Islet precursor cell (in vitro differentiated cells): Measurements from ENCODE around the gene TOR4A.
A peak's percentile ranks its signal among the peaks of the same experiment; 100 is the strongest.

Experiments
- DNase-seq: peaks from one replicate; pipeline ENCODE4 v3.0.0-alpha.2; 2018

TOR4A gene

DNA sequence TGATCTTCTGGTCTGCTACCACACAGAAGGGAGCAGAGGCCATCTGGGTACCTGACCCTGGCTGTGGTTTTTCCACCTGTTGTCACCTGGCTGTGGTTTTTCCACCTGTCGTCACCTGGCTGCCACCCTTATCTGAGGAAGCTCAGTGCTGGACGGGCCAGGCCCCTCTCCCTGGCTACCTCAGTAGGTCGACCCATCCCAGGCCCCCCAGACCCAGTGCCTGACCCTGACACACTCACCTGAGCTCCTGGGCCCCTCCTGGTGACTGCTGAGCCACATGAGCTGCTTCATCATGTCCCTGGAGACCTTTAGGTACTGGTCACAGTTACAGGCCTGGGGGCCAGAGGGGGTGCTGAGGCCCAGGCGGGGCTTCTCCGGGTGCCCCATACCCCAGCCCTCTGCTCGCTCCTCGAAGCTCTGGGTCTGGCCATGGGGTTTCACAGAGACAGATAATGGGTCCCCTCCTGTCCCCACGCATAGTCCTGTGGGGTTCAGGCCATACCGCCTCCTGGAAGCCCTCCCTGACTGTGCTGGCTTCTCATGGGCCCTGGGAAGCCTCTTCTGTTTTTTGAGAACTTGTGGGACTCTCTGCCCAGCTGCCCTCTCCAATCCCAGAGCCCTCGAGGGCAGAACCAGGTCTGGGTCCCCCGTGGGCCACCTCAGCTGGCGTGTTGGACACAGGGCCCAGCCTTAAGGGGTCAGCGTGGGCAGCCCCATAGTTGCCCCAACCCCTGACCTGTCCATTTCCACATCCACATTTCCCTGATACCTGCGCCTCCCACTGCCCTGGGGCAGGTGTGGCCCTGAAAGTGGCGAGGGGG, 32.1 kb downstream of the TOR4A start:
- DNase-seq = no peak

DNA sequence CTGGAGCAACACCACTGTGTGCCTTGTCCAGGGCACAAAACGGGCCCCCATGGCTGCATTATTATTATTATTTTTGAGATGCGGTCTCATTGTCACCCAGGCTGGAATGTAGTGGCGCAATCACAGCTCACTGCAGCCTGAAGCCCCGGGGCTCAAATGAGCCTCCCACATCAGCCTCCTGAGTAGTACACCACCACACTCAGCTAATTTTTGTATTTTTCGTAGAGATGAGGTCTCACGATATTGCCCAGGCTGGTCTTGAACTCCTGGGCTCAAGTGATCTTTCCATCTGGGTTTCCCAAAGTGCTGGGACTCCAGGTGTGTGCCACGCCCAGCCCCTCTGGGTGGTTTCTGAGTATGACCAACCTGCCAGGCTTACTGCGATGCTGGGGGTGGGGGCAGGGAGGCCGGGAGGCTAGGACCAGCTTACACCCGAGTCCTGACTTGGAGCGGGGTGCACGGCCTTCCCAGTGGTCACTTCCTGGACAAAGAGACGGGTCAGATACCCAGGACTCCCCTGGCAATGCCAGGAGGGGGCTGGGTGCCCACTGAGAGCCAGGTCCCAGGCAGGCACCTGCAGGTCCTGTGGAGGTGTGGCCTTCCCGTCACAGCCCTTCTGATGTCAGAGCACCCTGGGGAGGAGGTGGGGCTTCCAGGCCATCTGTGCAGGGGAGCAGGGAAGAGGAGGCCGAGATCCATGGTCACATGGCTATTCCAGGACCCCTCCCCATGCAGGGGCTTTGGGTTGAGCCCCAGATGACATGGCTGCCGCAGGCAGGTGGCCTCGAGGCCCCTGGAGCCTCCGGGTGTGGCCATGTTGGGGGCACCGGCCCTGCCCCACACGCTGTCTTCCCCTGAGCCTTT, 32.9 kb downstream of the TOR4A start:
- peak; percentile 53 for DNase-seq

DNA sequence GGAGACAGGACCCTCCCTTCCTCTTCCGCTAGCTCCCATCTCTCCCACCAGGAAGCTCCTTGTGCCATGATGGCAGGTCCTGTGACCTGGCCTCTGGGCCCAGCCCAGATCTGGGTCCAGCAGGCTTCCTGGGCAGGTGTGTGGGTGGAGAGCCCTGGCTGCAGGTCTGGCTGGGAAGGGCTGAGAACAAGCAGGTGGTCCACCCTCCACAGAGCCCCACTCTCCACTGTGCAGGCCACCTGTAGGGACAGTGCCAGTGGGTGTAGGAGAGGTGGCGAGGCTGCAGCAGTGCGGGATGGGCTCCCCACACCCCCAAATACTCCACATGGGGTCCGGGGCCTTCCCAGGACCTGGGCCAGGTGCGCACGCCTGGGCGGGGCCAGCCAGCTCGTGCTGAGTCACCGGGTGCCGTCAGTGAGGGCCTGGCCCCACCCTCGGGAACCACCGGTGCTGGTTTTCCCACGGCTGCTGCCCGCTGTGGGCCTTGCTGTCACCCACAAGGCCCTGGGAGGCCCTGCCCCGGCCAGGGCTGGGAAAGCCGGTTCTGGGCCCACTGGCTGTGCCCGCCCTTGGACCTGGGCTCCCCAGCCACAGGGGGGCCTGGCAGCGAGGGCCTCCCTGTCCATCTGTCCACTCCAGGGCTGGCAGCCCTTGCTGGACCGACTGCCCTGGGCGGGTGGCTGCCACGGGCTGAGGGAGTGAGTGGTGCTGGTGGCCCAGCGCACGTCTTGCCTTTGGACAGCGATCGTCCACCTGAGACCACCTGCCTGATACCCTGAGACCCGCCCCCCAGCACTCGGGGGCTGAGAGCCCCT, 33.9 kb downstream of the TOR4A start:
- peak; percentile 74 for DNase-seq

DNA sequence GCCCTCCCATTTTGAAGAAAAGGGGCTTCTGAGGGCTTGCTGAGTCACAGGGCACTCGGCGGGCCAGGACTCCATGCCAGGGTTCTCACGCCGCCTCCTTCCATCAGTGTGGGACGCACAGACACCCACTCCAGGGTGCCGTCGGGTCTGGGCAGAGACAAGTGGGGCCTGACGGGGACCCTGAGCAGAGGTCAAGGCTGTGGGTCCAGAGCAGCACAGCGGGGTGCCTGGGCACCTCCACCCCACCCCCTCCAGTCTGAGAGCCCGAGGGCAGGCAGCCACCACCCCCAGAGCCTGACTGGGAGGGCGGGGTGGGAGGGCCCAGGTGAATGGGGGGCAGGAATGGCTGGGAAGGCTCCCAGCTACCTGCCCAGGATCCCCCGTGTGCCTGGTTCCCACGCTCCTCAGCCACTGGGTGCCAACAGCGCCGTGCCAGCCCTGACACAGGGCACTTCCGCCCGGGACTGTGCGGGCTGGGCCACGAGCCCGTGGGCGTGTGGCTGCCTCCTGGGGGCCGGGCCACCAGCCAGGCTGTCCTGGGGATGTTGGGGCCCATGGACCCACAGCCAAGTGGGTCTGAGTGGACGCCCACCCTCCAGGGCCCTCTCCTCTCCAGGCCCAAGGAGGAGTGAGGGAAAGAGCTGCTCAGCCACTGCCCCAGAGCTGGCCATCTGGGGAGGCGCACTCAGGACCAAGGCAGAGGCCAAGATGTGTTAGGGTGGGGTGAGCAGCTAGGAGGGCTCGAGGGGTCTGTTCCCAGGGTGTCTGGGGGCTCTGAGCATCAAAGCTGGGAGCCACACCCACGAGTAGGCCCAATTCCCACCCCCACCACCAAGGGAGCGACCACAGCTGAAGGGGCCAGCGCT, 34.7 kb downstream of the TOR4A start:
- no peak for DNase-seq

DNA sequence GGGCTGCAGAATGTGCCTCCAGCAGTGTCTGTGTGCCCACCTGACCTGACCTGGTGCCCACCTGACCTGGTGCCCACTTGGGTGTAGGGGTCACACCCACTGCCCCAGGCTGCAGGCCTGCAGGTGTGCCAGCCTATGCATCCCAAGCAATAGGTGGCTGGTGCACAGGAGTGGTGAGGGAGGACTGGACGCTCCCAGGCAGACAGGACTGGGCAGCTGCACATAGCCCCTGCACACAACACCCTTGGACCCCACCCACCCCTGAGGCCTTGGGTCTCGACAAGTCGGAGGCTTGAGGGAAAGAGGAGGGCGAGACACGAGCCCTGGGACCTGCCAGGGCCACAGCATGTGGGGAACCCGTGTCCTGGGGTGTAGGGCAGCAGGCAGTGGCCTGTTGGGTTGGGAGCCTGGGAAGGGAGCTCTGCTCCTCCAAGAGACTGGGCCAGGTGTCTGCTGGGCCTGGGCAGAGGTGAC, 35.4 kb downstream of the TOR4A start:
- peak; percentile 49 for DNase-seq

DNA sequence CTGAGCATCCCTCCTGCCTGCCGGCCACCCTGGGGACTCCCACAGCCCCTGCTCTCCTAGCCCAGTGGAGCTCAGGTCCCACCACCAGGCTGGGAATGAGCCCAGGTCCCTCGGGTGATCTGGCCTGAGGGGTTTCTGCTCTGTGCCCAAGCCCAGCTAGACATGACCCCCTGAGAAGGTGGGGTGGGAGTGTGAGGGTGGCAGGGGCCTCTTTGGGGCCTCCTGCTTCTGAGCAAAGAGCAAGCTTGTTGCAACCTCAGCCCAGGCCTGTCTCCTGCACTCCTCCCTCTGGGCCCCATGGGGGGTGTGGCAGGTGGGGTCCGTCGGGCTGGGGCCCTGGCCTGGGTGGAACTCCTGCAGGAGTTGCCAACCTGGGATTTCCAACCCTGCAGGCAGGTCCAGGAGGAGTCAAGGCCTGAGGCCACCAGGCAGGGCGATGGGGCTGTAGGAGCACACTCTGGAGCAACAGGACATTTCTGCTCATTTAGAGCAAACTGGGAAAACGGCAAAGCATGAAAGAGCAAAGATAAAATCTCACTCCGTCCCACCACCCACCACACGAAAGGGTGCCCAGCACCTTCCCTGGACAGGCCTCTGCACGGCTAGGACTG, 35.9 kb downstream of the TOR4A start:
- peak; percentile 53 for DNase-seq

DNA sequence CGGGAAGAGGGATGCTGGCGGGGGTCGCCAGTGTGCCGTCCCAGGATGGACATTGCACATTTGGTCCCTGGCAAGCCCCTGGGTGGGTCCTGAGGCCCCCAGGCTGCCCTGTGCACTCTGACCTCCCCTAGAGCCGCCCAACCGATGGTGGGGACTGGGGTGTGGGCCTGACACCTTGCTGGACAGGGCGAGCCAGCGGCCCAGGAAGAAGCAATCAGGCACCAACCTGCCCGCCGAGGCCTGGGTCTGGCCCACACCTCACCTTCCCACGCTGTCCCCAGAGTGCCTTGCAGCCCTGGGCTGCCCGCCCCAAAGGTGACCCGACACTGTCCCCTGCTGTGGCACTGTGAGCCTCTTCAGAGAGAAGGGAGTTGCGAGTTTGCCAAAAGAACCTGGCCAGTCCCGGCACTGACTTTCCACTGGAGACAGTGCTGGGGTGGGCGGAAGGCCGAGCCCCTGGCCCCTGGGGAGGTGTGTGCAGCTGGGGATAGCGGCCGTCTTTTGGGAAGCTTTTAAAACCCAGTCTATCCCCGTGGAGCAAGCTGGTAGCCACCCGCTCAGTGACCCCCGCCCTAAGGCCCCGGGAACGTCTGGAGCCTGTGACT, 36.5 kb downstream of the TOR4A start:
- DNase-seq = peak; percentile 58

DNA sequence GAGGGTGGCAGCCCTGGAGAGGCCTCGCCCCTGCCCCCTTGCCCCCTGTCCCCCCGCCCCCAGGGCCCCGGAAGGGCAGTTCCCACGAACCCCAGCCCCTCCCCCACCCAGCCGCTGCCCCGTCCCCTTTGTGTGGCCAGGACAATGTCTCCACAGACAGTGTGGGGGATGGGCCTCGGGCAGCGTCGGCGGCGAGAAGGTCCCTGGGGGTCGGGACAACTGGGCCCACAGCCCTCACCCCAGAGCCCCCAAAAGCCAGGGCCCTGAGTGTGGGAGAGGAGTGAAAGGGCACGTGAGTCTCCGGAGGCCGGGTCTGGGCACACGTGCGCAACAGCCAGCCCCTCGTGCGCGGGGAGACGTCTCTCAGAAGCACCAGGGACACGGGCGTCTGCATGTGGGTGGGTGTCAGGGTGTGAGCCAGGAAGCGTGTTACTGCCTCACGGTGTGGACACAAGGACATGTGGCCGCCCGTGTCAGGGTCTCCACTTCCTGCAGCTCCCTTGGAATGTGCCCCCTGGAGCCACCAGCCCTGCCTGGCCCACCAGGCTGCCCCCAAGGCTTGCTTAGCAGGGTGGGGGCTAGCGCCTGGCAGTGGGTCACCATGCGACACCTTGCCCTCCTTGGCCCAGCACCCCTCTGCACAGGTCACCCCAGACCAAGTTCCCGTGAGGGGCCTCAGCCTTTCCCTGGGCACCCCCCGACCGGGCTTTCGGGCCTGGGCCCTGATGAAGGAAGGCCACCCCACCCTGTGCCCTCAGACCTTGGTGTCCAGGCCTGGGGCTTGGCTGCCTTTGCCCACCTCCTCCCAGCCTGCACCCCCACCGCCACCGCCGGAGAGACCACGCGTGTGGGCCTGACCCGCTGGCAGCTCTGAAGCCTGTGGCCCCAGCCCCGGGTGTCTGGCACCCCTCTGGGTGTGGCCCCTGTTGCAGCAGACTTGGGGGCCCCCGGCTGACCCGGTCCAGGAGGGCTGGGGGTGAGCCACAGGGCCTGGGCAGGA, 37.3 kb downstream of the TOR4A start:
- DNase-seq = peak; percentile 52

DNA sequence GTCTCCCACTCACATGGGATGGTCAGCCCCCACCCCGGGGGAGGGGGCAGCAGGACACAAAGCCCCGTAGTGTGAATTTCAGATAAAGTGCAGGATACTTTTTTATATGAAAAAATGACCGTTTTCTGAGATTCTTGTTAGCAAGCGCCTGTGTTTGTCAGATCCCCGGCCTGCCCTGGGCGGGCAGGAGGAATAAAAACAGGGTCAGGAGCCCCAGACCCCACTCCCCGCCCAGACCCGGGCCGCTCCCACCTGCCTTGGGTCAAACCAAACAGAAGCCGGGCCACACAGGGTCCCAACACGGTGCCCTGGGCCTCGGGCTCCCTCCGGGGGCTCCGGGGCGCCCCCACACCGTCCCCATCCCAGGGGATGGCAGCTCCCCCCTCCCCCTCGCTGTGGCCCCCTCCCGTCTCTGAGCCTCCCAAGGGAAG, 38.1 kb downstream of the TOR4A start:
- no peak for DNase-seq

DNA sequence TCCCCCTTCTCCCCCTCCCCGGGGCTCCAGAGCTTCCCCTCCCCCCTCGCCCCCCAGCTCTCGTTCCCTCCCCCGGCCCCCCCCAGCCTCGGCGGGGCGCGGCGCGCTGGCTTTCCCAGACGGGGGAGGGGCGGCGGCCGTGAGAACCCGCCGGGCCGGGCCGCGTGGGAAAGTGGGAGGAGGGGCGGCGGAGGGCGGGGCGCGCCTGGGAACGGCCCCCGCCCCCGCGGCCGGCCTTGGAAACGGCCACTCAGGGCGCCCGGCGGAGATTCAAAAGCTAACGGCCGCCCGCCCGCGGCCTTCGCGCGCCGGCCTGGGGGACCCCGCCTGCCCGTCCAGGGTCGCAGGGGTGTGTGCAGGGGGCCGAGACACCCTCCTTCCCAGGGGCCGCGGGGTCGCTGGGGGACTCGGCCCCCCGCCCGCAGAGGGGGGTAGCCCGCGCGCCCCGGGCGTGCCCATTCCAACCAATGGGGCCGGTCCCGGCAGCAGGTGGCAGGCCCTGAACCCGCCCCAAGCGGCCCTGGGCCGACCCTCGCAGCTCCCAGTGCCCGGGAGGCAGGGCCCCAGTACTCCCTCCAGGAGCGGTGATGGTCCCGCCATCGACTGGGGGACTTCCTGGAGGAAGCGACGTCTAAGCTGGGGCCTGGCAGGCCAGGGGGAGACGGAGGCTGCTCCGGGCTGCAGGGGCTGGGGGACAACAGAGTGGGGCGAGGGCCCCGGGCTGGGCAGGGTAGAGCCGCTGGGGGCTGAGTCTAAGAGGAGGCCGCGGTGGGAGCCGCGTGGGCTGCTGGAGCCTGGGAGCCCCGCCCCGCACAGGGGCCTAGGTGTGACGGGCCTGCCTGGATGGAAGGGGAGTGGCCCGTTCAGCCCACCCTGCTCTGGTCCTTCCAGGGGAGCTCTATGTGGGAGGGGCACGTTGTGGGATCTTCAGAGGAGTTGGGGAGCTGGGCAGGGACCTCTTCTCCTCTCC, 38.8 kb downstream of the TOR4A start:
- peak; percentile 77 for DNase-seq

DNA sequence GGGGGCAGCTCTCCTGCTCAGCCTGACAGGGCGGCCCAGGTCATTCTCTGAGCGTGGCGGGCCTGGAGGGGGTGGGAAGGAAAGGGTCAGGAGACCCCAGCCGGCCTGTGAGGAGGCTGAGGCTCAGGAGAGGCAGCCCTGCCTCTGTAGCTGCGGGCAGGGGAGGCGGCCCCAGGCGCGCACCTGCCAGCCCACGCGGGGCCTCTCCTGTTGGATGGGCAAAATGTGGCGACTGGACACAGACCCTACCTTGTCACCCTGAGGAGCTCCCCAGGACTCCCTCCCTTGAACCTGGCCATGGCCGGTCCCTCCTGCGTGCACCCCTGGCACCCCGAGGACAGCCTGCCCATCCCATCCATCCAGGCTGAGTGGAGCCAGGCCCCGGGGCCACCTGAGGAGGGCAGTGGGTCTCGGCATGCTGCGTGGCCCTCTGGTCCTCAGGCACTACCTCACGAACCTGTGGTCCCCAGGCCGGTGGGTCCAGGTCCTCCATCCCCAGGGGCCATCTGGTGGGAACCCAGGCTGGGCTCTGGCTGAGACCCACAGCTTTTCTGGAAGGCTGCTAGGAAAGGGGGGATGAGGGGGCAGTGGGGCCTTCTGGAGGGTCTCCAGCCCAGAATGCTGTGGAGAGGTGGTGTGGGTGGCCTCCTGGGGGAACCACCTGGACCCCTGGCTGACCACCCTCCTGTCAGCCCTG, 39.6 kb downstream of the TOR4A start:
- no peak for DNase-seq

DNA sequence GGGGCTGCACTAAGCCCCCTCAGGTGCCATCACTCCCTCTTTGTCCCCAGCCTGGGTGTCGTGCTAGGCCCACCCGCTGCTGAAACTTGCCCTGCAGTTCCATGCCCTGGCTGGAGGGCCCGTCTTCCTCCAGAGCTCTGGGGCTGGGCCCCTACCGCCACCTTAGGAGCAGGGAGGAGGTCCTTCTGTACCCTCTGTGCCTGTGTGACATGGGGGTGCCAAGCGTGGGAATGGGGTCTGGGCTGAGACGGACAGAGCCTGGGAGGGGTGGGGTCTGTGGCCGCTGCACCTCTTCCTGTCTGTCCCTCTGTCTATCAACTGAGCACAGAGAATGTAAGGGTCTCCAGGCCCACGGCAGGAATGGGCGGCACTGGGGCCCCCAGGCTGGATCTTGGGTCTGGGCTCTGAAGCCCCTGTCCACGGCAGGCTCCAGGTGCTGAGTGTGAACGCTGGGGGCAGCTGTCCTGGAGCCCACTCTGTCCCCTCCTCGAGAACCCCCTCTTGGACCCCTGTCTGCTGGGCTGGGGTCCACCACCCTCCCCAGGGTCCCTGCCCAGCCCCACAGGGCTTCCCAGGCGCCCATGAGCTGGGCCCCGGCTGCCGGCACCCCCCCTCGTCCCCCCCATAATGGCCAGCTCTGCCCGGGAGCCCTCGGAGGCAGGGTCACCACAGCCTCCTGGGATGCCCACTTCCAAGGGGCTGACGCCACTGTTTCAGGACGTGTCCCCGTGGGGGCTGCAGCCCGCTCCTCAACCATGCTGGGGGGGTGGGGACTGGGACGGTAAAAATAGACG, 40.4 kb downstream of the TOR4A start:
- DNase-seq = no peak

DNA sequence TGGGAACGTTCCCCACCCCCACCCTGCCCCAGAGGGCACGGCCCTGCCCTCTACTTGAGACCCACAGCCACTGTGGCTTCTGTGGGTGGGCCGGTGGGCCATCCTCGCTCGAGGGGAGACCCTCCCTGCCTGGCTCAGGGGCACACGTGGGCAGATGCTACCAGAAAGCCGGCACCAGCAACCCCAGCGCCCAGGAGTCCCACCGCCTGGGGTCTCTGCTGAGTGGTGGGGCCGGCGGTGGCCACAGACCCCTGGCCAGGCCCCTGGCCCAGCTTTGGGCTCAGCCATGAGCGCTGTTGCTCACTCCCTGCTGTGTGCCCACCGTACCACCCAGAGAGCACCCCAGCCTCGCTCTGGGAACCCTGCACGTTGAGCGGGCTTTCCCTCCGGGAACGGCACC, 41.1 kb downstream of the TOR4A start:
- peak; percentile 49 for DNase-seq

DNA sequence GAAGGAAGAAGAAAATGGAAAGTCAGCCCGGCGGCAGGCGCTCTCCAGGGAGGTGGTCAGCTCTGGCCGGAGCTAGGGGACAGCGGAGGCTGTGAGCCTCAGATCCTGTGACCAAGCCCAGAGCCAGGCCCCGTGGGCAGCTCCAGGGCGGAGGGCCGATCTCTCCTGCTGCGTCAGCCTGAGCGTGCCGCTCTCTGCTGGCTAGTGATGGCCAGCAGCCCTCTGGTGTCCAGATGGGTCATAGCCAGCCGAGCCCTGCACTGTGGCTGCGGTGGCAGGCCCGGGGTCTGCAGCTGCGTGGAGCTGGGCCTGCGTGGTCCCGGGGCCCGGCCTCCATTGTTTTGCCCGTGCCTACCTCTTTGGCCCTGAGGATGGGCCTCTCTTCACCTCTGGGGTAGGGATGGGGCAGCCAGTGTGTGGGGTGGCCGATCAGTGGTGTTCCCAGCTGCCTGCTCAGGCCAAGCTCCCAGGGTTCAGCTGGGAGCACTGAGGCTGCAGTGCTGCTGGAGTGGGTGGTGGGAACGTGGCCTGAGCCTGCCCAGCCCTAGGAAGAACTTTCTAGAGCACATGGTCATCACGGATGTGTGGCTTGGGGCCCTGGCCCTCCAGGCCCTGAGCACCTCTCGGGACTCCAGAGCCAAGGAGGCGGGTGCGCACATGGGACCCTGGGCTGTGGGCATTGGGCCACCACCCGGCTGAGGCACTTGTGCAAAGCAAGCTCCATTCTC, 41.6 kb downstream of the TOR4A start:
- DNase-seq = peak; percentile 86

DNA sequence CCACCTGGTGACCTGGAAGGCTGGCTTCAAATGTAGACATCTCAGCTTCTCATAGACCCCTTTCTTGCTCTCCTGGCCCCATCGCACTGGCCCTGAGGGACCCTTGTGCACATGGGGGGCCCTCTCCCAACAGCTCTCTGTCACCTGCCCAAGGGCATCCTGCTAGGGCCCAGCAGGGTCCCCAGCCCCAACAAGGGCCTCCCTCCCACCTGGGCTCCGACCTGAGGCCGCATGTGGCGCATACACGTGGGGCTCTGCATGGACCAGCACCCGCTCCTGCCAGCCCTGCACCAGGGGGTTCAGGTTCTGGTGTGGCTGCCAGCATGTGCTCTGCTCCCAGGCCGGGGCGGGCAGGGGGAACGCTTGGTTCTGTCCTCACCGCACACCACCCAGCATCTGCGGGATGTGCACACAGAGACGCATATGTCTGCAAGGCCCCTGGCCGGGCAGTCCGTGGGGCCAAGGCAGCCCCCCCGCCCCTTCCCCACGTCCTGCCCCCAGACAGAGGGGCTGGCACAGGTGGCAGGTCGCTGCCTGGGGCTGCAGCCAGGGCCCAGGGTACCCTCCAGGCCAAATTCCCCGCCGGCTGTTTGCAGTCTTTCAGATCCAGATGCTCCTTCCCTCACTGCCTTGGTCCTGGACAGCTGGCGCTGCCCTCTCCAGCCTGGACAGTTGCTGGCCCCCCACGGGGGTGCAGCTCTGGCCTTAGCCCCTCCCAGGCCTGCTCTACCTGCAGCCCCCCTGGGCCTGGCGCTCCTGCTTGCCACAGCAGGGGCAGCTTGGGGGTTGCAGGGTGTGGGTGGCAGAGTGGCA, 42.4 kb downstream of the TOR4A start:
- peak; percentile 55 for DNase-seq
